GM19455 (cell line): ENCODE results near the gene ZNF432.

Experiments
- ATAC-seq: cut with Tn5 transposase; IDR thresholded peaks from one replicate; pipeline ENCODE4 v1.9.1; 2021; ENCODE audit not compliant: unreplicated experiment

Gene ZNF432

DNA sequence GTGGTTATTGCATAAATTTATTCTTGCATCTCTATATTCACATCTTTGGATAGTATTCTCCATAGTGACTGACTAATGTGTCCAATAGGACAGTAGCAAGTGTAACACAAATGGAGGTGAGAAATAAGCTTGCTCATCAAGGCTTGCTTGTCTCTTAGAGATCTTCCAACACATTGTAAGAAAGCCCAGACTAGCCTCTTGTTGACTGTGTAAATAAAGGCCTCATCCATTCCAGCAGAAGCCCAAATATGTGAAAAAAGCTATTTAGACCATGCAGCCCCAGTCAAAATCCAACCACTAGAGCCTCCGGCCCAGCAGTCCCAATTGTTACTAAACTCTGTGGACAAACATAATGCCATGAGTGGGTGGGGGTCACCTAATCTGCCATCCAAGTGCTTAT is 38.0 kb downstream of the ZNF432 start:
- no peak for ATAC-seq

DNA sequence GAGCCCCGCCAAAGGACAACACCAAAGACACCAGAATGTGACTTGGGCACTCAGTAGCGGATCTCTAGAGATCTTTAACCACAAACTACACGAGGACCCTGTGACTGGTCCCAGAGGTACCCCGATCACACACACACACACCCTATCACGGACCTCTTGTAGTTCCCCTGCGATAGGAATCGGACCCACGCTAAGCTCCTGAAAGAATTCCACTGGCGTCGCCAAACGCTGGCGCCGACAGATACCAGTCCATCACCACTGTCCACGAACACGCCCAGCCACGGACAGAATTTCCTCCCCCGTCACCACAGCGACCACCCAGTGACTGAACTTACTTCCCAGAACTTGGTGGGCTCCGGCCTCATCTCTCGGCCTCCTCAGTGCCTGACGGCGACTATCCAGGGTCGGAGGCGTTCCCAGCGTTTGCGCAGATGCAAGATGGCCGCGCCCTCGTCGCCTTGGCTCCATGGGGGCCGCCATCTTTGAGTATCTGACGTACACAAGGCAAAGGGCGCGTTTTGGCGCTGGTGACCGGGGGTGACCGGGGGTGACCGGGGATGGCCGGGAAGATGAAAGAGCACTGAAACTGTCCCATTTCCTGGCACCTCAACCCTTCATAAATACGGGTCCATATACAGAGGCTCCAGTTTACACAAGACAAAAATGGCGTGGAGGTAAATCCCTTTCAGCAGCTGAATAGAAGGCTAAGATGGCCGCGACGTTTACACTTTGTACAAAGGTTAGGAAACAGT is 40.7 kb downstream of the ZNF432 start, which contains the start of gene ZNF615:
Gene ZNF615, minus strand, starts transcription at position 406 of the 752 bp plus-strand sequence. CDS start 4,500 bp downstream, outside the sequence.
- ATAC-seq: peak; percentile 95

DNA sequence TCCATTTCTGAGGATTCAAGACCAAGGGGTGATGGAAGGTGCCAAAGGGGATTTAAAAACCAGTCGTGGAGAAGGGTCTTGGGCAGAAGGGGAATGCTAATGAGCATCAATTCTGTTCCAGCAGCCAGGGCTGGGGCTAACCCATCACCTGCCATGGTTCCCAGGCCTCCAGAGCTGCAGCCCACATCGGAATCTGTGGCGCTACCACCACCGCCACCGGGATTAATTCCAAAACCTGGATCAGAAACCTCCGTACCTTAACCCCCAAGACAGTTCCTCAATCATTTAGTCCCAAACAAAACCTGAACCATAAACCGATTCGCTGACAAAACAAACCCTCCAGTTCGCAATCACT is 41.2 kb downstream of the ZNF432 start:
- no peak for ATAC-seq

DNA sequence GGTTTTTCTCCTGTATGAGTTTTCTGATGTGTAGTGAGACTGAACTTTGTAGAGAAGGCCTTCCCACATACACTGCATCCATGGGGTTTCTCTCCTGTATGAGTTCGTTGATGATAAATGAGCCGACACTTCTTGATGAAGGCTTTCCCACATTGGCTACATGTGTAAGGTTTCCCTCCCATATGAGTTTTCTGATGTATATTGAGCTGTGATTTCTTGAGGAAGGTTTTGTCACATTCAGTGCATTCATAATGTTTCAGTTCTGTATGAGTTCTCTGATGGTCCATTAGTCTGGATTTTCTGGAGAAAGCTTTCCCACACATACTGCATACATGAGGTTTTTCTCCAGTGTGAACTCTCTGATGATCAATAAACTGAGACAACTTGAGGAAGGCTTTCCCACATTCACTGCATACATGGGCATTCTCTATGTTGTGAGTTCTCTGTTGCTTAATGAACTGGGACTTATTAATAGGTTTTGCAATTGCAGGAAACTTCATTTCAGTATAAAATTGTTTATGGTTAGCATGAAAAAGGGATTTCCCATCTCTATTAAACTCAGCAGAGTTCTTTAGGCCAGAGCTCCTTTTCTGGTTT is 54.5 kb downstream of the ZNF432 start:
- no peak for ATAC-seq

DNA sequence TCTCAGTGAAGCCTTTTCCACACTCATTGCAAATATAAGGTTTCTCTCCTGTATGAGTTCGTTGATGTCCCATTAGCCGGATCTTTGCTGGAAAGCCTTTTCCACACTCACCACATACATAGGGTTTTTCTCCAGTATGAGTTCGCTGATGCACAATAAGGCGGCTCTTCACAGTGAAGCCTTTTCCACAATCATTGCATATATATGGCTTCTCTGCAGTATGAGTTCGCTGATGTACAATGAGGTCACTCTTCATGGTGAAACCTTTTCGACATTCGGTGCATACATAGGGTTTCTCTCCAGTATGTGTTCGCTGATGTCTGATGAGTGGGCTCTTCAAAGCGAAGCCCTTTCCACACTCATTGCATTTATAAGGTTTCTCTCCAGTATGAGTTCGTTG is 55.2 kb downstream of the ZNF432 start:
- ATAC-seq: no peak

DNA sequence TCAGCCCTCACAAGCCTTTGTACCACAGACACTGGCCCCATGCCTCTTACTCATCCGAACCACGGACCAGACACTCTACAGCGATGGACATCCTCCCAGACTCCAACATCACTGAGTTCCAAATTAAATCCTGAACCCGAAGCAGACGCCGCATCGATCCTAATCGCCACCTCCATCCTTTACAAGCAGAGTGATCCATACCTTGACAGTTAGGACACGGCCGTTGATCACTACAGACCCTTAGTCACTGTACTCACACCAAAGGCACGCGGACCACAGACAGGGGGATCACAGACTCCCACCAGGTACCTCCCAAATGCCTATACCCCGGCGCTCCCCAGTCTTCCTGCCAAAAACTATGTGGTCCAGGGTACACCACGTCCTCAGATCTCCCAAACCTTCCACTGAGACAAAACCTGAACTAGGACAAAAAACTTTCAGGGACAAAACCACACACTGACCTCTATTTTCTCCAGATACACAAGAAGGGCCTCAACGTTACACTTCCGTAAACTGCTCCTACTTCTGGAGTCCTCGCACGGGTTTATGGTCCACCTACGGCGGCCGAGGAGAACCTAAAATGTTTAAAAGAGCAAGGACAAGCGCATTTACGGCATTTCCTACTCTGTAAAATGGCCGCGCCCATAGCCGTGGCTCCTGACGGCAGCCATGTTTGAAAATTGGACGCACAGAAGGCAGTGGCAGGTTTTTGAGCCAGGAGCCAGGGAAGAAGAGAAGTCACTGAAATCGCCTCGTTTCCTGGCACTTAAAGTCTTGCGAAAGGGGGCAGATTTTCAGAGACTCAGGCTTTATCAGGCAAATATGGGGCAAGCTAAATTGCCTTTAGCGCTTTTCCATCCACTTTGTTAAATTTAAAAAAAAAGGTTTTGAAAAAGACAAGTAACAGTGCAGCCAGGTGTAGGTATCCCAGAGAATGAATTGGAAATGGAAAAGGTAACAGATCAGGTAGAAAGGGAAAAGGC is 62.0 kb downstream of the ZNF432 start, which contains the start of gene ZNF350:
Gene ZNF350, minus strand, starts transcription at position 532 of the 983 bp plus-strand sequence. CDS start 12,480 bp downstream, outside the sequence.
- peak; percentile 81 for ATAC-seq

DNA sequence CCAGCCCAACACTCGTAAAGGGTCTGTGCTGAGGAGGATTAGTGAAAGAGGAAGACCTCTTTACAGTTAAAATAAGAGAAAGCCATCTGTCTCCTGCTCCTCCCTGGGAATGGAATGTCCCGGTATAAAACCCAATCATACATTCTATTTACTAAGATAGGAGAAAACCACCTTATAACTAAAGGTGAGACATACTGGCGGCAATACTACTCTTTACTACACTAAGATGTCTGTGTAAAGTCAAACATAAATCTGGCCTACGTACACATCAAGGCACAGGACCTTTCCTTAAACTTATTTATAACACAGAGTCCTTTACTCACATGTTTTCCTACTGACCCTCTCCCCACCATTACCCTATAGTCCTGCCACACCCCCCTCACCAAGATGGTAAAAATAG is 65.3 kb downstream of the ZNF432 start:
- ATAC-seq: no peak
